ENCODE measurements around the gene COPE.
"Not testable (repeated sequence)": the region's sequence is repeated elsewhere in the genome, so short reads cannot be mapped to it uniquely, and the experiment has no call there.

COPE gene

GRCh38 chr19:18919086-18919899 lies at the start of gene COPE, which contains the start of gene DDX49:
TSS of gene COPE (minus strand) at chr19:18919387. CDS start at chr19:18919348, 39 bp downstream.
TSS of gene DDX49 (plus strand) at chr19:18919715. CDS start at chr19:18919742, 27 bp downstream.
- WGBS (ENCODE audit: insufficient coverage, insufficient read length): no CpG with 5 or more reads among the region's 72 CpGs
- Histone ChIP-seq H3K36me3 (ENCODE audit: control insufficient read depth, insufficient read depth, low read length) (peaks cover 12% of the 10 kb centered on the region), H3K4me3 (ENCODE audit: low read length) (peak within 1 kb of the TSS; percentile 96), H3K27ac (ENCODE audit: low read length) (no peak within 1 kb of the TSS), H3K27me3 (ENCODE audit: control insufficient read depth, insufficient read depth, low read length) (no peaks in the 10 kb centered on the region), H3K4me1 (ENCODE audit: control insufficient read depth, insufficient read depth, low read length) (peaks cover 4% of the 10 kb centered on the region), H3K9me3 (ENCODE audit: control insufficient read depth, insufficient read depth, low read length) (no peaks in the 10 kb centered on the region)
- DNase-seq (ENCODE audit: low read depth, low spot score): peak; percentile 99

- no peak for DNase-seq (ENCODE audit: low read depth, low spot score)
- H3K4me1 ChIP-seq (ENCODE audit: control insufficient read depth, insufficient read depth, low read length): peaks cover 3% of the 10 kb centered on the region; the same call in 1 of the 2 replicates
- no peaks in the 10 kb centered on the region for H3K36me3 ChIP-seq (ENCODE audit: control insufficient read depth, insufficient read depth, low read length)
- H3K4me3 ChIP-seq (ENCODE audit: low read length): no peak overlapping the region
- H3K27me3 ChIP-seq (ENCODE audit: control insufficient read depth, insufficient read depth, low read length): no peaks in the 10 kb centered on the region
- no CpG with 5 or more reads among the region's 11 CpGs for WGBS (ENCODE audit: insufficient coverage, insufficient read length)
- H3K9me3 ChIP-seq (ENCODE audit: control insufficient read depth, insufficient read depth, low read length): no peaks in the 10 kb centered on the region
- no peak overlapping the region for H3K27ac ChIP-seq (ENCODE audit: low read length)
Observed at GRCh38 chr19:18967358-18968146, 48.4 kb upstream of the COPE start.

GRCh38 chr19:18966307-18966706 lies 47.1 kb upstream of the COPE start:
- Histone ChIP-seq H3K36me3 (ENCODE audit: control insufficient read depth, insufficient read depth, low read length) (no peaks in the 10 kb centered on the region), H3K9me3 (ENCODE audit: control insufficient read depth, insufficient read depth, low read length) (no peaks in the 10 kb centered on the region), H3K27ac (ENCODE audit: low read length) (no peak overlapping the region), H3K27me3 (ENCODE audit: control insufficient read depth, insufficient read depth, low read length) (no peaks in the 10 kb centered on the region), H3K4me1 (ENCODE audit: control insufficient read depth, insufficient read depth, low read length) (peaks cover 4% of the 10 kb centered on the region; the same call in 1 of the 2 replicates), H3K4me3 (ENCODE audit: low read length) (no peak overlapping the region)
- no CpG with 5 or more reads among the region's 4 CpGs for WGBS (ENCODE audit: insufficient coverage, insufficient read length)
- DNase-seq (ENCODE audit: low read depth, low spot score): no peak

GRCh38 chr19:18964121-18964520 lies 44.9 kb upstream of the COPE start:
- no peak overlapping the region for H3K27ac ChIP-seq (ENCODE audit: low read length)
- H3K4me3 ChIP-seq (ENCODE audit: low read length): no peak overlapping the region
- WGBS (ENCODE audit: insufficient coverage, insufficient read length): no CpG with 5 or more reads among the region's 9 CpGs
- no peaks in the 10 kb centered on the region for H3K27me3 ChIP-seq (ENCODE audit: control insufficient read depth, insufficient read depth, low read length)
- DNase-seq (ENCODE audit: low read depth, low spot score): no peak
- no peaks in the 10 kb centered on the region for H3K9me3 ChIP-seq (ENCODE audit: control insufficient read depth, insufficient read depth, low read length)
- peaks cover 4% of the 10 kb centered on the region; the same call in 1 of the 2 replicates for H3K4me1 ChIP-seq (ENCODE audit: control insufficient read depth, insufficient read depth, low read length)
- H3K36me3 ChIP-seq (ENCODE audit: control insufficient read depth, insufficient read depth, low read length): no peaks in the 10 kb centered on the region

GRCh38 chr19:18961767-18962620 lies 42.8 kb upstream of the COPE start:
- WGBS (ENCODE audit: insufficient coverage, insufficient read length): no CpG with 5 or more reads among the region's 26 CpGs
- H3K36me3 ChIP-seq (ENCODE audit: control insufficient read depth, insufficient read depth, low read length): no peaks in the 10 kb centered on the region
- H3K9me3 ChIP-seq (ENCODE audit: control insufficient read depth, insufficient read depth, low read length): no peaks in the 10 kb centered on the region
- peak; percentile 82 for DNase-seq (ENCODE audit: low read depth, low spot score)
- H3K27me3 ChIP-seq (ENCODE audit: control insufficient read depth, insufficient read depth, low read length): no peaks in the 10 kb centered on the region
- H3K4me3 ChIP-seq (ENCODE audit: low read length): no peak overlapping the region
- peaks cover 4% of the 10 kb centered on the region; the same call in 1 of the 2 replicates for H3K4me1 ChIP-seq (ENCODE audit: control insufficient read depth, insufficient read depth, low read length)
- H3K27ac ChIP-seq (ENCODE audit: low read length): no peak overlapping the region

- DNase-seq (ENCODE audit: low read depth, low spot score): no peak
- WGBS (ENCODE audit: insufficient coverage, insufficient read length): no CpG with 5 or more reads among the region's 4 CpGs
- H3K9me3 ChIP-seq (ENCODE audit: control insufficient read depth, insufficient read depth, low read length): no peaks in the 10 kb centered on the region
- H3K27me3 ChIP-seq (ENCODE audit: control insufficient read depth, insufficient read depth, low read length): no peaks in the 10 kb centered on the region
- H3K4me3 ChIP-seq (ENCODE audit: low read length): no peak overlapping the region
- 0 out of 2 replicates have a peak, but pooled peaks cover 1% of the 10 kb centered on the region for H3K4me1 ChIP-seq (ENCODE audit: control insufficient read depth, insufficient read depth, low read length)
- H3K27ac ChIP-seq (ENCODE audit: low read length): no peak overlapping the region
- no peaks in the 10 kb centered on the region for H3K36me3 ChIP-seq (ENCODE audit: control insufficient read depth, insufficient read depth, low read length)
Observed at GRCh38 chr19:18960370-18960769, 41.2 kb upstream of the COPE start.

- DNase-seq (ENCODE audit: low read depth, low spot score): no peak
- 100% methylated on average over 2 of the region's 2 CpGs for WGBS (ENCODE audit: insufficient coverage, insufficient read length)
- no peak overlapping the region for H3K27ac ChIP-seq (ENCODE audit: low read length)
Observed at GRCh38 chr19:18955042-18955441, 35.9 kb upstream of the COPE start.

GRCh38 chr19:18954094-18954493 lies 34.9 kb upstream of the COPE start:
- no peaks in the 10 kb centered on the region for H3K9me3 ChIP-seq (ENCODE audit: control insufficient read depth, insufficient read depth, low read length)
- DNase-seq (ENCODE audit: low read depth, low spot score): no peak
- H3K27me3 ChIP-seq (ENCODE audit: control insufficient read depth, insufficient read depth, low read length): no peaks in the 10 kb centered on the region
- H3K4me3 ChIP-seq (ENCODE audit: low read length): no peak overlapping the region
- no peak overlapping the region for H3K27ac ChIP-seq (ENCODE audit: low read length)
- no peaks in the 10 kb centered on the region for H3K36me3 ChIP-seq (ENCODE audit: control insufficient read depth, insufficient read depth, low read length)
- H3K4me1 ChIP-seq (ENCODE audit: control insufficient read depth, insufficient read depth, low read length): no peaks in the 10 kb centered on the region
- WGBS (ENCODE audit: insufficient coverage, insufficient read length): 100% methylated on average over 1 of the region's 3 CpGs

More at GRCh38 chr19:18955042-18955441, 35.9 kb upstream of the COPE start:
- Histone ChIP-seq H3K4me3 (ENCODE audit: low read length) (no peak overlapping the region), H3K4me1 (ENCODE audit: control insufficient read depth, insufficient read depth, low read length) (no peaks in the 10 kb centered on the region), H3K36me3 (ENCODE audit: control insufficient read depth, insufficient read depth, low read length) (no peaks in the 10 kb centered on the region), H3K9me3 (ENCODE audit: control insufficient read depth, insufficient read depth, low read length) (no peaks in the 10 kb centered on the region), H3K27me3 (ENCODE audit: control insufficient read depth, insufficient read depth, low read length) (no peaks in the 10 kb centered on the region)

GRCh38 chr19:18952364-18953003 lies 33.3 kb upstream of the COPE start:
- not testable (repeated sequence) for H3K36me3 ChIP-seq (ENCODE audit: control insufficient read depth, insufficient read depth, low read length); DNase-seq (ENCODE audit: low read depth, low spot score); H3K9me3 ChIP-seq (ENCODE audit: control insufficient read depth, insufficient read depth, low read length); H3K4me3 ChIP-seq (ENCODE audit: low read length); H3K27me3 ChIP-seq (ENCODE audit: control insufficient read depth, insufficient read depth, low read length); H3K27ac ChIP-seq (ENCODE audit: low read length); H3K4me1 ChIP-seq (ENCODE audit: control insufficient read depth, insufficient read depth, low read length)
- no CpG with 5 or more reads among the region's 17 CpGs for WGBS (ENCODE audit: insufficient coverage, insufficient read length)
